Activated CD4-positive, alpha-beta T cell treated with anti-CD3 and anti-CD28 coated beads, Interleukin-2, Interleukin-4, amounts not matched to agents 100 ng/mL and 50 ng/mL, durations not matched to agents 16 hours and 8 hours (primary cell): ENCODE measurements around the gene ARFRP1.

Experiments
- DNase-seq: peaks from one replicate; pipeline ENCODE4 v3.0.0-alpha.2; 2020; ENCODE audit warnings: low spot score

The ARFRP1 gene

GRCh38 chr20:63701329-63702035, 6.3 kb downstream of the ARFRP1 start:
- no peak for DNase-seq

- DNase-seq: no peak
Measured at GRCh38 chr20:63701051-63701328, 6.8 kb downstream of the ARFRP1 start.

- DNase-seq: no peak
Measured at GRCh38 chr20:63700199-63701050, 7.4 kb downstream of the ARFRP1 start.

DNA sequence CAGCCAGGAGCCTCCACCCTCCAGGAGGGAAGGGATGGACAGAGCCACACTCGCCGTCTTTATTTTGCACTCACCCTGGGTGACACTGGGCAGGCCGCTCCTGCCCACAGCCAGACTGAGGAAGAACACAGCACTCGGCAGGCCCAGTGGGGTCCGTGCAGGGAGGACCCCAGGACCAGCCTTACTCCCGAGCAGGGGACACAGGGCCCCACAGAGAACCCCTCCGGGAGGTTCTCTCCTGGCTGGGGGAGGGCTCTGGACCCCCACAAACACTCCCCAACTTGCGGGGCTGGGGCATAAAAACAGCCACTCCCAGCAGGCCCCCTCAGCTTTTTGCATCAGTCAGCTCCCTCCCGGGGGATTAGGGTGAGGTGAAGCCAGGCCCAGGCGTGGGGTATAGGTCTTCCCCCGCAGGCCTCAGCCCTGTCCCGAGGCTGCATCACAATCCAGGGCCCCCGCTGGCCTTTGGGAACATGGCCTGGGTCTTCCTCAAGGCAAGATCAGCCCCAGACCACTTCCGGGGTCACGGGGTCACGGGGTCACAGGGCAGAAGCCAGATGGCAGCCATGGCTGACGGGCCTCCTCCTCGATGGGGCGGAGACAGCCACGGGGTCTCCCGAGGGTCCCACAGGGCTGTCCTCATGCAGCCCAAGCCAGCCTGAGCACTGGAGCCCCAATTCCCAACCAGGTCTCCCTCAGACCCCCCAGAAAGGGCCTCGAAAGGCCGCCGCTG, 8.1 kb downstream of the ARFRP1 start:
- no peak for DNase-seq

DNA sequence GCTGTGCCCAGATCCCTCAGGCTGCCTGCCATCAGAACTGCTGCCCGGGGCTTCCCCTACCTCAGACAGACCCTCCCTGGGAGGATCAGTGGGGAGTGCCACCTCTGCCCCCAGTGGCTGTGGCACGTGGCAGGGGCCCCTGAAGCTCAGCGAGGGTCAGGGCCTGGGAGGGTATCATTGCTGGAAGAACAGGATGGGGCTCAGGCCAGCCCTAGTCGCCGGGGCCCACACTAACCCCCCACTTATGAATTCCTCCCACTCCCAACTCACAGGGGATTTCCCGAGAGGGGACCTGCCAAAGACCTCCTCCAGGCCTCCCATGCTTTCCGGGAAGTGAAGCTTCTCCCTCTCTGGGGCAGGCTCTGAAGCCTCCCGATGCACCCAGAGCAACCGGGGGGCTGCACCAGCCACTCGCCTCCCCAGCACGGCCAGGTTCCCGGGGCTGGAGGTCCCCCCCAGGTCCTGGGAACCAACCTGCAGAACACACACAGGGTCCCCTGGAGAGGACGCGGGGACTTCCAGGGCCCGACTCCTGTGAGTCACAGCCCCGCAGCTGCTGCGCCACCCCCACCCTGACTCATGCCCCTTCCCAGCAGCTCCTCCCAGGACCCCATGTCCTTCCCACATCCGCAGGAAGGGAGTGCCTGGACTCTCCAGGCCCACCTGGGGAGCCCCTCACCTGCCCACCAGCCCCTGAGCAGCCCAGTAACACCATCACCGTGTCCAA, 8.9 kb downstream of the ARFRP1 start:
- DNase-seq: peak; percentile 38

GRCh38 chr20:63697868-63698545, 9.8 kb downstream of the ARFRP1 start:
- DNase-seq: no peak

DNA sequence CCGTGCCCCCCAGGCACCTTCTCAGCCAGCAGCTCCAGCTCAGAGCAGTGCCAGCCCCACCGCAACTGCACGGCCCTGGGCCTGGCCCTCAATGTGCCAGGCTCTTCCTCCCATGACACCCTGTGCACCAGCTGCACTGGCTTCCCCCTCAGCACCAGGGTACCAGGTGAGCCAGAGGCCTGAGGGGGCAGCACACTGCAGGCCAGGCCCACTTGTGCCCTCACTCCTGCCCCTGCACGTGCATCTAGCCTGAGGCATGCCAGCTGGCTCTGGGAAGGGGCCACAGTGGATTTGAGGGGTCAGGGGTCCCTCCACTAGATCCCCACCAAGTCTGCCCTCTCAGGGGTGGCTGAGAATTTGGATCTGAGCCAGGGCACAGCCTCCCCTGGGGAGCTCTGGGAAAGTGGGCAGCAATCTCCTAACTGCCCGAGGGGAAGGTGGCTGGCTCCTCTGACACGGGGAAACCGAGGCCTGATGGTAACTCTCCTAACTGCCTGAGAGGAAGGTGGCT, 10.4 kb downstream of the ARFRP1 start:
- no peak for DNase-seq

GRCh38 chr20:63696628-63697356, 11.0 kb downstream of the ARFRP1 start, which contains the start of gene TNFRSF6B:
TNFRSF6B (plus strand) TSS chr20:63696652; CDS start chr20:63696768, 116 bp downstream.
- DNase-seq: no peak

GRCh38 chr20:63696306-63696627, 11.5 kb downstream of the ARFRP1 start:
- DNase-seq: no peak

DNA sequence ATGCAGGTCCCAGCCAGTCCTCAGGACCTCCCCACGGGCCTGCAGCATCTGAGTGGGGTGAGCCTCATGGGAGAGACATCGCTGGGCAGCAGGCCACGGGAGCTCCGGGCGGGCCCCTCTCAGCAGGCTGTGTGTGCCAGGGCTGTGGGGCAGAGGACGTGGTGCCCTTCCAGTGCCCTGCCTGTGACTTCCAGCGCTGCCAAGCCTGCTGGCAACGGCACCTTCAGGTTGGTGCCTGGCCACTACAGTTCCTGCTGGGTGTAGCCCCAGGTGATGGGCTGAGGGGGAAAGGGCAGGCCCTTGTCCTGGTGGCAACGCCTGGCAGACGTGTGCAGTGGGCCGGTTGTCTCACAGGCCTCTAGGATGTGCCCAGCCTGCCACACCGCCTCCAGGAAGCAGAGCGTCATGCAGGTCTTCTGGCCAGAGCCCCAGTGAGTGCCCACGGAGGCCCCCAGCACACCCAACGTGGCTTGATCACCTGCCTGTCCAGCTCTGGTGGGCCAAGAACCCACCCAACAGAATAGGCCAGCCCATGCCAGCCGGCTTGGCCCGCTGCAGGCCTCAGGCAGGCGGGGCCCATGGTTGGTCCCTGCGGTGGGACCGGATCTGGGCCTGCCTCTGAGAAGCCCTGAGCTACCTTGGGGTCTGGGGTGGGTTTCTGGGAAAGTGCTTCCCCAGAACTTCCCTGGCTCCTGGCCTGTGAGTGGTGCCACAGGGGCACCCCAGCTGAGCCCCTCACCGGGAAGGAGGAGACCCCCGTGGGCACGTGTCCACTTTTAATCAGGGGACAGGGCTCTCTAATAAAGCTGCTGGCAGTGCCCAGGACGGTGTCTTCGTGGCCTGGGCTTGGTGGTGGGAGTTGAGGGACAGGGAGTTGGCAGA, 12.1 kb downstream of the ARFRP1 start:
- no peak for DNase-seq

- no peak for DNase-seq
Measured at GRCh38 chr20:63694584-63695423, 13.0 kb downstream of the ARFRP1 start.

DNA sequence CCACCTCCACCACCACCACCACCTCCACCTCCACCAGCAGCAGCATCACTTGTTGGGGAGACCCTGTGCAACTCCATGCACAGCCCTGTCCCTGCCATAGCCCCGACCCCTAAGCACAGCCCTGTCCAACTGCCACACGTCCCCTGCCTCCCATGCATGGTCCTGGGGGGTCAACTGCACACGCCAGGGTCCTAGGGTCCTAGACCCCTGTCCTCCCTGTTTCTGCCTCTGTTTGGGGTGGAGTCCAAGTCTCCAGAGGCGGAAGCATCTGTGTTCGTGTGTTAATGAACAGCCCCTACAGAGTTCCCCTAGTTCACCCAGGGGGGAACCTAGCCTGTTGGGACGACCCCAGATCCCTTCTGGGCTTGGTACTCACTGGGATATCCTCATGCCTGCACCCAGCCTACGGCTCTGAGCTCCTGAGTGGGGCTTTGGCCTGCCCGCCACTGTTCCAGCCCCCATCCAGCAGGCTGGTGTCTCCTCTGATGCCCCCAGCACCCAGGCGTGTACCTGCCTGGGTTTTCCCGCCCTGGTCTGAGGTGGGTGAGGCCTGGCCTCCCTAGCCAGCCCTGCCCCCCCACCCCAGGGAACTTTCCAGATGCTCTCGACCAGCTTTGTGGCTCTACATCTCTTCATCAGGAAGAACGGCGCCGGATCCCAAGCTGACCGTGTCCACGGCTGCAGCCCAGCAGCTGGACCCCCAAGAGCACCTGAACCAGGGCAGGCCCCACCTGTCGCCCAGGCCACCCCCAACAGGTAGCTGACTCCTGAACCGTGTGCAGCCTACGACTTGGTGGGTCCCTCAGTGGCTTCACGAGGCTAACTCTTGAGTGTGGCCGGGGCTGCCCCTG, 13.8 kb downstream of the ARFRP1 start:
- DNase-seq: no peak

GRCh38 chr20:63693083-63693732, 14.6 kb downstream of the ARFRP1 start:
- DNase-seq: no peak

DNA sequence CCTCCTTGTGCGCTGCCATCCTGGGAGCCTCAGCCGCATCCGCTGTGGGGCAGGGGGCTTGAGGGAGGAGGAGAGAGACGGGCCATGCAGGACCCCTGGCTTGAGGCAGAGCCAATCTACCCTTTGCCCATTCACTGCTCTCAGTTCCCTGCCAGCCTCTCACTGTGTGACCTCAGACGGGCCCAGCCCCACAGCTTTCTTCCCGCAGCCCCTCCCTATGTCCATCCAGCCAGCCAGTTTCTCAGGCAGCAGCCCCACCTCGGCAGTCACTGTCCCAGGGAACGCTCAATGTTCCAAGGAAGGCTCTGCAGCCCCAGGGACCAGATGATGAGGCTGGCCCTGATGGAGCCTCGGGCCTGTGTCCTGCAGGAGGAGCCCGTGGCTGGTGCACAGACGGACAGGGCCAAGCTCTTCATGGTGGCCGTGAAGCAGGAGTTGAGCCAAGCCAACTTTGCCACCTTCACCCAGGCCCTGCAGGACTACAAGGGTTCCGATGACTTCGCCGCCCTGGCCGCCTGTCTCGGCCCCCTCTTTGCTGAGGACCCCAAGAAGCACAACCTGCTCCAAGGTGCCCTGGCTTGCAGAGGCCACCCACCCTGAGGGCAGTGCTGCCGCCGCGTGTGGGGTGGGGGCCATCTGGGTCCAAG, 15.2 kb downstream of the ARFRP1 start:
- DNase-seq: no peak

DNA sequence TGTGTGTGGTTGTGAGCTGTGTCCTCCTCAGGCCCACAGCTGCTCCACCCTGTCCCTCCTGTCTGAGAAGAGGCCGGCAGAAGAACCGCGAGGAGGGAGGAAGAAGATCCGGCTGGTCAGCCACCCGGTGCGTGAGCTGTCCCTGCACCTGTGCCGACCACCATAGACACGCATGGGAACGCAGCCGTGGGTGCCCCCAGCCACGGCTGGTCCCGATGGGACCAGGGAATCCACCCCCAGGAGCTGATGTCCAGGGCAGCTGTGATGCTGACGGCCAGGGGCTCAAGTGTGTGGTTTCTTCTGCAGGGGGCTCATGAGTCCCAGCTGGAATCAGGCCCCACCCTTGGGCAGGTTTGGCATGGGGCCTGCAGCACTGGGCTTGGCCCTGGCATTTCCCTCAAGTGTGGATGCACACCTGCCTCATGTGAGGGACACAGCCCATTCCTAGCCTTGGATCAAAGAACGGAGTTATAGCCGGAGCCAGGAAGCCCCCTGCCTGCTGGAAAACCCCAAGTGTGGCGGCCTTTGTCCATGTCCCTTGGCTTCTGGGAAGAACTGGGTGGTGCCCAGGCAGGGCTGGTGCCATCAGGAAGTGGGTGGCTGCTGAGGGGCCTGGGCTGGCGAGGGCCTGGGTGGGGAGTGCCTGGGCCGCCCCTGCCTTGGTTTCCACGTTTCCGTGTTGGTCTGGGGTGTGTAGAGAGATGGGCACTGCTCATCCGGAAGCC, 15.9 kb downstream of the ARFRP1 start:
- no peak for DNase-seq
